ENCODE results near the gene MXI1.

DNA sequence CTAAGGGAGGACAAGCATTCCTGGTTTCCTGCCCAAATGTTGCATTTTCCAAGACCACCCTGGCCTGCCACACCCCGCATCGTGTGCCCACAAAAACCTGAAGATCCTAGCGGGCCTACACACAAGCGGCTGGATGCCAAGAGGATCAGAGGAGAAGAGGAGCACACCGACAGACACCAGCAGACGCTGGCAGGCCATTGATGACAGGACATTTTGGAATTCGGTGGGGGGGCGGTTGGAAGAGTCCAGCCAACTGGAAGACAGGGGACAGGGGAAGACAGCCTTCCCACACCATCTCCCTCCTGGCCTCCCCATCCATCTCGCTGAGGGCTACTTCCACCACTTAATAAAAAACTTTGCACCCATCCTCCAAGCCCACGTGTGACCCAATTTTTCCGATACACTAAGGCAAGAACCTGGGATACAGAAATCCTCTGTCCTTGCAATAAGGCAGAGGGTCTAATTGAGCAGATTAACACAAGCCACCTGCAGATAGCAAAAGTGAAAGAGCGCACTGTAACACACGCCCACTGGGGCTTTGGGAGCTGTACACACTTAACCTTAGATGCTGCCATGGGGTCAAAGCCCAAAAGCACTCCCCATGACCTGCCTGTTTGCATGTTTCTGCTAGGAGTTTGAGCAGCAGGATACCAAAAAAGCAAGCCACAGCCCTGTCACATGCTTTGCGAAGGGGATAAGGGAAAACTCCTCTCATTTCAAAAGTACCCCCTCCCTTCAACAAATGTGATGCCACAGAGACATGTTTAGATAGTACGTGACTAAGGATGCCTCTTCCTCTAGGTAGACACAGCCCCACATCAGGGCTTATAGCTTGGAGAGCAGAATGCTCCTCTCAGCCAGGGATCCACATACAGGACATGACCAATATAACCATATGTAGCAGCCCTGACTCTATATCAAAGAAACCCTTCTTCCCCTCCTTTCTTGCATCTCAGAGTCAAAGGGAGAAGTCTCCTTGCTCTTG lies 110.8 kb downstream of the MXI1 start:
- TF ChIP-seq, protein P1, sequence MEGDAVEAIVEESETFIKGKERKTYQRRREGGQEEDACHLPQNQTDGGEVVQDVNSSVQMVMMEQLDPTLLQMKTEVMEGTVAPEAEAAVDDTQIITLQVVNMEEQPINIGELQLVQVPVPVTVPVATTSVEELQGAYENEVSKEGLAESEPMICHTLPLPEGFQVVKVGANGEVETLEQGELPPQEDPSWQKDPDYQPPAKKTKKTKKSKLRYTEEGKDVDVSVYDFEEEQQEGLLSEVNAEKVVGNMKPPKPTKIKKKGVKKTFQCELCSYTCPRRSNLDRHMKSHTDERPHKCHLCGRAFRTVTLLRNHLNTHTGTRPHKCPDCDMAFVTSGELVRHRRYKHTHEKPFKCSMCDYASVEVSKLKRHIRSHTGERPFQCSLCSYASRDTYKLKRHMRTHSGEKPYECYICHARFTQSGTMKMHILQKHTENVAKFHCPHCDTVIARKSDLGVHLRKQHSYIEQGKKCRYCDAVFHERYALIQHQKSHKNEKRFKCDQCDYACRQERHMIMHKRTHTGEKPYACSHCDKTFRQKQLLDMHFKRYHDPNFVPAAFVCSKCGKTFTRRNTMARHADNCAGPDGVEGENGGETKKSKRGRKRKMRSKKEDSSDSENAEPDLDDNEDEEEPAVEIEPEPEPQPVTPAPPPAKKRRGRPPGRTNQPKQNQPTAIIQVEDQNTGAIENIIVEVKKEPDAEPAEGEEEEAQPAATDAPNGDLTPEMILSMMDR (IDR thresholded peaks at IDR 0.05) = no peak
- TF ChIP-seq POLR2AphosphoS5 (IDR thresholded peaks at IDR 0.05) = no peak
